HepG2 (cell line): ENCODE results near the gene CITED2.

Experiments
- HNF4A ChIP-seq: sonication (generic); formaldehyde crosslinking; IDR thresholded peaks from 2 replicates; pipeline ENCODE4 v1.4.0; 2020; ENCODE audit warnings: missing genetic modification reagents
- HNRNPUL1 ChIP-seq: fragments of 200-400 bp; formaldehyde crosslinking; IDR thresholded peaks from 2 replicates; pipeline ENCODE4 v1.6.1; 2017; ENCODE audit warnings: low read depth, mild to moderate bottlenecking, low read length, moderate library complexity
- NFE2L2 ChIP-seq: fragments of 150-350 bp; IDR thresholded peaks from 2 replicates; pipeline ENCODE4 v1.6.1; 2014; ENCODE audit warnings: low read length
- NR1H2 ChIP-seq: sonication (generic); formaldehyde crosslinking; IDR thresholded peaks from 2 replicates; pipeline ENCODE4 v1.8.1; 2022; ENCODE audit warnings: low read depth, missing genetic modification reagents, borderline replicate concordance
- POLR2A ChIP-seq, 2 experiments: IDR thresholded peaks; 2 replicates each; pipeline ENCODE4 v1.6.1; 2011; ENCODE audit warnings: low read depth in 2 of 2, low read length in 2 of 2, mild to moderate bottlenecking in 1 of 2, moderate library complexity in 1 of 2; ENCODE audit not compliant: insufficient read depth in 1 of 2
- POLR2AphosphoS2 ChIP-seq: IDR thresholded peaks from 2 replicates; pipeline ENCODE4 v1.6.1; 2011; ENCODE audit warnings: low read depth, low read length, improper control_type of control experiment
- ZNF720 ChIP-seq: sonication (generic); formaldehyde crosslinking; IDR thresholded peaks from 2 replicates; pipeline ENCODE4 v1.4.0; 2020; ENCODE audit warnings: missing genetic modification reagents
- TF ChIP-seq, protein P1 (sequence below): sonication (generic); formaldehyde crosslinking; IDR thresholded peaks from 2 replicates; pipeline ENCODE4 v1.5.0; 2020; ENCODE audit warnings: mild to moderate bottlenecking, missing genetic modification reagents, moderate library complexity
- TF ChIP-seq, protein P2 (sequence below), 2 experiments: fragments of 450-650 bp in 1 of 2; sonication (generic) in 1 of 2; formaldehyde crosslinking in 1 of 2; IDR thresholded peaks; 2 replicates each; pipeline versions ENCODE4 v1.6.1 to v1.8.0; 2016 to 2022; ENCODE audit warnings: antibody characterized with exemption in 1 of 2, mild to moderate bottlenecking in 1 of 2, missing genetic modification reagents in 1 of 2

DNA sequence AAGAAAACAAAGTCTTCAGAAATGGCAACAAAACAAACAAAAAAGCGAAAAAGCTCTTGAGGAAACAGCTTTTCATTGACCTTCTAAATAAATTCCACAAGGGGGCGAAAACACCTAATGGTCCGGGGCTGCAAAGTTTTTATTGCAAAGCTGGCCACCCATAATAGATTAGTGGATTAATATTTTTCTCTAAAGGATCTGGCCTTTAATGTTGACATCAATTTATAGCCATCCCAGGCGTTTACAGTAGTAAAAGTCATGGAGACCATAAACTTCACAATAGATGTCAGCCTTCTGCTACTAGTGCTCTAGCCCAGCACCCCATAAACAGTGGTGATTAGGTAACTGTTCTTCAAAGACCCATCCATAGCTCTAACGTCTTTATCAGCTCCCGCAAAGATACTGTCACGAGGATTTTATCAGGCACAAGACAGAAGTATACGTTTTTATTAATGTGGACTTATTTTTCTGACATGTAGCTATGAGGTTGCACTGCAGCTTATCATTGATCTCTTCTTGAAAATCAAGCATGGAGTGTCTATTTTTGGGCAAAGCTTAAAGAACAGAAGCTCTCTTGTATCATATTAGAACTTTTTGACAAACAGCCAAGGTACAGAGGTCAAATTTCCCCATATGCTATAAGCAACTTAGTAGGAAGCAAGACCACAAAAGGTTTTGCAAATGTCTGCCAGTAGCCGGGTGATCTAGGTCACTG, 4.7 kb downstream of the CITED2 start:
- TF ChIP-seq POLR2A (IDR thresholded peaks at IDR 0.05; ENCODE audit: insufficient read depth in 1 of 2, low read depth in 2 of 2, low read length in 2 of 2) = peak in 1 of 2 experiments; percentile 48; a peak in 1 of 4 replicates
- no peak for TF ChIP-seq NR1H2 (CRISPR knock-in tag)
- TF ChIP-seq, protein P1, sequence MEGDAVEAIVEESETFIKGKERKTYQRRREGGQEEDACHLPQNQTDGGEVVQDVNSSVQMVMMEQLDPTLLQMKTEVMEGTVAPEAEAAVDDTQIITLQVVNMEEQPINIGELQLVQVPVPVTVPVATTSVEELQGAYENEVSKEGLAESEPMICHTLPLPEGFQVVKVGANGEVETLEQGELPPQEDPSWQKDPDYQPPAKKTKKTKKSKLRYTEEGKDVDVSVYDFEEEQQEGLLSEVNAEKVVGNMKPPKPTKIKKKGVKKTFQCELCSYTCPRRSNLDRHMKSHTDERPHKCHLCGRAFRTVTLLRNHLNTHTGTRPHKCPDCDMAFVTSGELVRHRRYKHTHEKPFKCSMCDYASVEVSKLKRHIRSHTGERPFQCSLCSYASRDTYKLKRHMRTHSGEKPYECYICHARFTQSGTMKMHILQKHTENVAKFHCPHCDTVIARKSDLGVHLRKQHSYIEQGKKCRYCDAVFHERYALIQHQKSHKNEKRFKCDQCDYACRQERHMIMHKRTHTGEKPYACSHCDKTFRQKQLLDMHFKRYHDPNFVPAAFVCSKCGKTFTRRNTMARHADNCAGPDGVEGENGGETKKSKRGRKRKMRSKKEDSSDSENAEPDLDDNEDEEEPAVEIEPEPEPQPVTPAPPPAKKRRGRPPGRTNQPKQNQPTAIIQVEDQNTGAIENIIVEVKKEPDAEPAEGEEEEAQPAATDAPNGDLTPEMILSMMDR = peak; percentile 72
- TF ChIP-seq, protein P2, sequence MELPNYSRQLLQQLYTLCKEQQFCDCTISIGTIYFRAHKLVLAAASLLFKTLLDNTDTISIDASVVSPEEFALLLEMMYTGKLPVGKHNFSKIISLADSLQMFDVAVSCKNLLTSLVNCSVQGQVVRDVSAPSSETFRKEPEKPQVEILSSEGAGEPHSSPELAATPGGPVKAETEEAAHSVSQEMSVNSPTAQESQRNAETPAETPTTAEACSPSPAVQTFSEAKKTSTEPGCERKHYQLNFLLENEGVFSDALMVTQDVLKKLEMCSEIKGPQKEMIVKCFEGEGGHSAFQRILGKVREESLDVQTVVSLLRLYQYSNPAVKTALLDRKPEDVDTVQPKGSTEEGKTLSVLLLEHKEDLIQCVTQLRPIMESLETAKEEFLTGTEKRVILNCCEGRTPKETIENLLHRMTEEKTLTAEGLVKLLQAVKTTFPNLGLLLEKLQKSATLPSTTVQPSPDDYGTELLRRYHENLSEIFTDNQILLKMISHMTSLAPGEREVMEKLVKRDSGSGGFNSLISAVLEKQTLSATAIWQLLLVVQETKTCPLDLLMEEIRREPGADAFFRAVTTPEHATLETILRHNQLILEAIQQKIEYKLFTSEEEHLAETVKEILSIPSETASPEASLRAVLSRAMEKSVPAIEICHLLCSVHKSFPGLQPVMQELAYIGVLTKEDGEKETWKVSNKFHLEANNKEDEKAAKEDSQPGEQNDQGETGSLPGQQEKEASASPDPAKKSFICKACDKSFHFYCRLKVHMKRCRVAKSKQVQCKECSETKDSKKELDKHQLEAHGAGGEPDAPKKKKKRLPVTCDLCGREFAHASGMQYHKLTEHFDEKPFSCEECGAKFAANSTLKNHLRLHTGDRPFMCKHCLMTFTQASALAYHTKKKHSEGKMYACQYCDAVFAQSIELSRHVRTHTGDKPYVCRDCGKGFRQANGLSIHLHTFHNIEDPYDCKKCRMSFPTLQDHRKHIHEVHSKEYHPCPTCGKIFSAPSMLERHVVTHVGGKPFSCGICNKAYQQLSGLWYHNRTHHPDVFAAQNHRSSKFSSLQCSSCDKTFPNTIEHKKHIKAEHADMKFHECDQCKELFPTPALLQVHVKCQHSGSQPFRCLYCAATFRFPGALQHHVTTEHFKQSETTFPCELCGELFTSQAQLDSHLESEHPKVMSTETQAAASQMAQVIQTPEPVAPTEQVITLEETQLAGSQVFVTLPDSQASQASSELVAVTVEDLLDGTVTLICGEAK (IDR thresholded peaks at IDR 0.05) = no peak
- TF ChIP-seq, protein P2 (CRISPR knock-in tag; IDR thresholded peaks at IDR 0.05) = no peak
- no peak for TF ChIP-seq ZNF720 (CRISPR knock-in tag)
- TF ChIP-seq HNRNPUL1 = no peak
- TF ChIP-seq POLR2AphosphoS2 = no peak
- TF ChIP-seq NFE2L2 = no peak; the same call in 1 of the 2 replicates
- TF ChIP-seq HNF4A (CRISPR knock-in tag) = peak; percentile 87
